Measurements from ENCODE around the gene SLC2A4RG. TPM values are rescaled to one million over a fixed set of nuclear protein-coding genes. Genes with fewer than 3 reads are reported as not detected.
"Not testable (repeated sequence)": the region's sequence is repeated elsewhere in the genome, so short reads cannot be mapped to it uniquely, and the experiment has no call there.

SLC2A4RG gene
- total and polyA plus RNA-seq, 9 donors: 2.2 to 199 (median 103) TPM

DNA sequence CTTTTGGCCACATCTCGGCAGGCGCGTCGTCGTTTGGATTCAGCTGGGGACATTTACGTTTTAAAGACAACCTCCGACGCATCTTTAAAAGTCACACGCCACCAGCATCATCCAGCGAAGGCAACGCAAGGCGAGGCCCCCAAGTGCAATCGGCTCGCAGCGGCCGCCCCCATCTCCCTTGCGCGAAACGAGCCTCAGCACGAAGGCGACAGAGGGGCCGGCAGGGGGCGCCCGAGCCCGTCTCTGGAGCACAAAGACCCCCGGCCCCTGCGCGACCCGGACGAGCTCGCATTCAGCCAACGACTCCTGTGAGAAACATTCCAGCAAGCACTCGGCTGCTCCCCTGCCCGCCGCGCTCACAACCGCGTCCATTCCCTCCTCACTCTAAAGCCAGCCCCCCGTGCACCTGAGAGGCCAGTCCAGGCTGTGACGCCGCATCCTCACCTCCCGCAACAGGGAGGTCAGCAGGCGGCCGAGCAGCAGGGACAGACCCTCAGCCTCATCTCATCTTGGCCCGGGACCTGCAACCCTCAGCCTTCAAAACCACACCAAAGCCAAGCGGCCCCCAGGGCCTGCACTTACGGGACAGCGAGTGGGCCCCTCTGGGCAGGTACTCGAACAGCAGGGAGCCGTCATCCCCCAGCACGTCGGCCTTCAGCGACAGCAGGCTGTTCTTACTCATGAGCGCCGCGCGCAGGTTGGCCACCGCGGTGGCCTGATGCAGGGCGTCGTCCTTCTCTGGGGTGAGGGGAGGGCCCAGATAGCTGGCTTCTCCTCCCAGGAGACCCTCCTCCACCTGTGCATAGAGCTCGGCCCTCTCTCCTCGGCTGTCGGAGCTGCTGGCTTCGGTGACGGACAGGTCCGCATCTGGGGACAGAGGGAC, 35.8 kb downstream of the SLC2A4RG start:
- Histone ChIP-seq H3K9me3 (no peaks in the 10 kb centered on the region), H3K36me3 (no peaks in the 10 kb centered on the region), H3K4me1 (ENCODE audit: insufficient read depth) (peaks cover 20% of the 10 kb centered on the region), H3K27me3 (no peaks in the 10 kb centered on the region), H3K4me3 (no peak overlapping the region), H3K27ac (peak overlapping the region; percentile 51 to 58)
- TF ChIP-seq, protein P1, sequence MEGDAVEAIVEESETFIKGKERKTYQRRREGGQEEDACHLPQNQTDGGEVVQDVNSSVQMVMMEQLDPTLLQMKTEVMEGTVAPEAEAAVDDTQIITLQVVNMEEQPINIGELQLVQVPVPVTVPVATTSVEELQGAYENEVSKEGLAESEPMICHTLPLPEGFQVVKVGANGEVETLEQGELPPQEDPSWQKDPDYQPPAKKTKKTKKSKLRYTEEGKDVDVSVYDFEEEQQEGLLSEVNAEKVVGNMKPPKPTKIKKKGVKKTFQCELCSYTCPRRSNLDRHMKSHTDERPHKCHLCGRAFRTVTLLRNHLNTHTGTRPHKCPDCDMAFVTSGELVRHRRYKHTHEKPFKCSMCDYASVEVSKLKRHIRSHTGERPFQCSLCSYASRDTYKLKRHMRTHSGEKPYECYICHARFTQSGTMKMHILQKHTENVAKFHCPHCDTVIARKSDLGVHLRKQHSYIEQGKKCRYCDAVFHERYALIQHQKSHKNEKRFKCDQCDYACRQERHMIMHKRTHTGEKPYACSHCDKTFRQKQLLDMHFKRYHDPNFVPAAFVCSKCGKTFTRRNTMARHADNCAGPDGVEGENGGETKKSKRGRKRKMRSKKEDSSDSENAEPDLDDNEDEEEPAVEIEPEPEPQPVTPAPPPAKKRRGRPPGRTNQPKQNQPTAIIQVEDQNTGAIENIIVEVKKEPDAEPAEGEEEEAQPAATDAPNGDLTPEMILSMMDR (IDR thresholded peaks at IDR 0.05): peak; percentile 80 to 84 (median 82)
- TF ChIP-seq POLR2A (IDR thresholded peaks at IDR 0.05): peak; percentile 10
- TF ChIP-seq EP300 (IDR thresholded peaks at IDR 0.05): no peak
- intact Hi-C loops (cut with DNase I): loop anchor here in 3 of 4 donors (2.0 to 10.0 kb wide), 3 partner anchors 82 to 199 kb away; partner anchors contain the start of genes SAMD10 (in 1 of the 3) and TPD52L2 (in 1 of the 3)
- peak; percentile 65 to 85 (median 80) for DNase-seq
- 28 to 39% (median 29%) methylated on average over 65 to 67 of the region's 67 CpGs for WGBS, 3 donors

DNA sequence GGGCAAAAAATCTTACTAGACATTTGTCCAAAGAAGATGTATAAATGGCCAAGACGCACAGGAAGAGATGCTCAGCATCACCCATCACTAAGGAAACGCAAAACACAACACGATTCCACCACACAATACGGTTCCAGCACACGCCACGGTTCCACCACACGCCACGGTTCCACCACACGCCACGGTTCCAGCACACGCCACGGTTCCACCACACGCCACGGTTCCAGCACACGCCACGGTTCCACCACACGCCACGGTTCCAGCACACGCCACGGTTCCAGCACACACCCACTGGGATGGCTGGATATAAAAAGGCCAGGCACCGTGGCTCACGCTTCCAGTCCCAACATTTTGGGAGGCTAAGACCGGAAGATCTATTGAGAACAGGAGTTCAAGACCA, 37.3 kb downstream of the SLC2A4RG start:
- H3K27ac ChIP-seq, H3K36me3 ChIP-seq, DNase-seq, H3K4me3 ChIP-seq, H3K9me3 ChIP-seq, H3K27me3 ChIP-seq: not testable (repeated sequence)
- WGBS, 3 donors: 89 to 95% (median 90%) methylated on average over 23 of the region's 23 CpGs
- intact Hi-C loops (cut with DNase I): loop anchor here in 2 of 4 donors (5.0 to 10.0 kb wide), 2 partner anchors 80 to 198 kb away; partner anchors contain the start of gene SAMD10 (in 1 of the 2)
- H3K4me1 ChIP-seq (ENCODE audit: insufficient read depth): peaks cover 20% of the 10 kb centered on the region

DNA sequence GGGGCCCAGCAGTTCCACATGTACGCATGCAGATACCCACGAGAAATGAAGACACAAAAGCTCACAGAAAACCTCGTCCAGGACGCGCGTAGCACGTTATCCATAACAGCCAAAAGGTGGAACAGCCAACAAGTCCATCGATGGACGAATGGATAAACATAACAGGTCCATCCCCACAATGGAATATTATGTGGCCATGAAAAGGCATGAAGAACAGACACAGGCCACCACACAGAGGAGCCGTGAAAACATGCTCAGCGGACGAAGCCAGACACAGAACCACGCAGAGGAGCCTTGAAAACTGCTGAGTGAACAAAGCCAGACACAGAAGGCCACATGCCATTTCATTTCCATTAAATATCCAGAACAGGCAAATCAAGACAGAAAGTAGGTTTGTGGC, 38.0 kb downstream of the SLC2A4RG start:
- TF ChIP-seq, protein P1 (IDR thresholded peaks at IDR 0.05): no peak
- TF ChIP-seq EP300 (IDR thresholded peaks at IDR 0.05) (no peak), POLR2A (IDR thresholded peaks at IDR 0.05) (no peak)
- Histone ChIP-seq H3K9me3 (no peaks in the 10 kb centered on the region), H3K27ac (no peak overlapping the region), H3K4me3 (no peak overlapping the region), H3K4me1 (ENCODE audit: insufficient read depth) (peaks cover 18% of the 10 kb centered on the region), H3K36me3 (no peaks in the 10 kb centered on the region), H3K27me3 (no peaks in the 10 kb centered on the region)
- 93 to 96% (median 95%) methylated on average over 13 of the region's 13 CpGs for WGBS, 3 donors
- peak in 1 of 5 donors; percentile 21 for DNase-seq
- intact Hi-C loops (cut with DNase I): loop anchor here in 2 of 4 donors (5.0 to 10.0 kb wide), 2 partner anchors 80 to 197 kb away; partner anchors contain the start of gene SAMD10 (in 1 of the 2)

DNA sequence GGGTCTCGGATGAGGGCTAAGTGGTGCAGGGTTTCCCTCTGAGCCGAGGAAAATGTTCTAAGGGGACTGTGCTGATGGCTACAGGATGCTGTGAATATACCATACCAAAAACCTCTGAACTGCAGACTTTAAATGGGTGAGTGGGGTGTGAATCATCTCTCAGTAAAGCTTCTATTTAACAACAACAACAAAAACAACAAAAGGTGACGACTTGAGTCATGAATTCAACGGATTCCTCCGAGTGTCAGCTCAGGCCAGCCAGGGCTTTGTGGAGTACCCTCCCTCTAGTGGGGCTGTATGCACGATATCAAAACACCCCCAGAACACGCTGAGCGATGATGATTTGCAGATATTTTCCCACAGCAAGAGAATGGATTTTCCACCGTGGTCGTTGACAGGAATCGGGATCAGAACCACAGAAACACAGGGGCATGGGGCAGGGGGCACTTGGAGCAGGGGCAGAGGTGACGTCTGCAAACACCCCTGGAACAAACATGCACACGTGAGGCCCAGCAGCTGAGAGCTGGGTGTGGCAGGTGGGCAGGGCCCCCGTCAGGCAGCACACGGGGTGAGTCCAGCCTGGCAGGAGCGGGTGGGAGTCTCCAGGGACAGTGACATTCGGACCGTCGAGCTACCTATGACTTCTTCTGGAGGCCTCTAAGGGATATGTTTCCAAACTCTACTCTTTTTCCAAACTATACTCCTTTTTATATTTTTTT, 38.6 kb downstream of the SLC2A4RG start:
- H3K9me3 ChIP-seq: no peaks in the 10 kb centered on the region
- H3K4me1 ChIP-seq (ENCODE audit: insufficient read depth): peaks cover 13% of the 10 kb centered on the region
- WGBS, 3 donors: 59 to 66% (median 62%) methylated on average over 19 of the region's 19 CpGs
- TF ChIP-seq EP300 (IDR thresholded peaks at IDR 0.05) (no peak), POLR2A (IDR thresholded peaks at IDR 0.05) (no peak)
- TF ChIP-seq, protein P1 (IDR thresholded peaks at IDR 0.05): no peak
- intact Hi-C loops (cut with DNase I): loop anchor here in 2 of 4 donors (5.0 to 10.0 kb wide), 2 partner anchors 79 to 197 kb away; partner anchors contain the start of gene SAMD10 (in 1 of the 2)
- no peaks in the 10 kb centered on the region for H3K36me3 ChIP-seq
- no peak overlapping the region for H3K27ac ChIP-seq
- no peaks in the 10 kb centered on the region for H3K27me3 ChIP-seq
- no peak for DNase-seq
- H3K4me3 ChIP-seq: no peak overlapping the region
